IPS-15b (cell line): Measurements from ENCODE around the gene CLIP3.

ENCODE experiments used
- H3K27me3 ChIP-seq: one replicate; pipeline ENCODE4 v1.6.1; 2013; ENCODE audit warnings: low read length; ENCODE audit not compliant: control insufficient read depth, insufficient read depth
- H3K36me3 ChIP-seq: one replicate; pipeline ENCODE4 v1.6.1; 2013; ENCODE audit warnings: low read length; ENCODE audit not compliant: control insufficient read depth, insufficient read depth
- H3K4me1 ChIP-seq: one replicate; pipeline ENCODE4 v1.6.1; 2013; ENCODE audit warnings: mild to moderate bottlenecking, low read length; ENCODE audit not compliant: control insufficient read depth, insufficient read depth
- H3K4me3 ChIP-seq: one replicate; pipeline ENCODE4 v1.5.1; 2013; ENCODE audit warnings: low read depth, low read length
- H3K9ac ChIP-seq: one replicate; pipeline ENCODE4 v1.6.1; 2013; ENCODE audit warnings: low read depth, mild to moderate bottlenecking, low read length
- H3K9me3 ChIP-seq: one replicate; pipeline ENCODE4 v1.6.1; 2013; ENCODE audit warnings: mild to moderate bottlenecking, low read length; ENCODE audit not compliant: control insufficient read depth, insufficient read depth

CLIP3 gene

GRCh38 chr19:36014012-36014924 is 18.4 kb downstream of the CLIP3 start, which contains the start of gene ALKBH6:
Gene ALKBH6 (minus strand): TSS chr19:36014213. CDS start chr19:36013397, 816 bp downstream.
- Histone ChIP-seq H3K4me3 (peak within 1 kb of the TSS; percentile 96), H3K27me3 (no peaks in the 10 kb centered on the region), H3K9me3 (no peaks in the 10 kb centered on the region), H3K9ac (peak within 1 kb of the TSS; percentile 89), H3K4me1 (peaks cover 5% of the 10 kb centered on the region), H3K36me3 (peaks cover 3% of the 10 kb centered on the region)

GRCh38 chr19:36013280-36014011 is 19.2 kb downstream of the CLIP3 start:
- H3K4me1 ChIP-seq: peaks cover 5% of the 10 kb centered on the region
- H3K9ac ChIP-seq: peak overlapping the region; percentile 89
- no peaks in the 10 kb centered on the region for H3K27me3 ChIP-seq
- H3K9me3 ChIP-seq: no peaks in the 10 kb centered on the region
- peaks cover 3% of the 10 kb centered on the region for H3K36me3 ChIP-seq
- H3K4me3 ChIP-seq: peak overlapping the region; percentile 96

GRCh38 chr19:36010402-36010801 is 22.3 kb downstream of the CLIP3 start:
- Histone ChIP-seq H3K4me1 (peaks cover 5% of the 10 kb centered on the region), H3K27me3 (no peaks in the 10 kb centered on the region), H3K9ac (no peak overlapping the region), H3K9me3 (no peaks in the 10 kb centered on the region), H3K4me3 (no peak overlapping the region), H3K36me3 (no peaks in the 10 kb centered on the region)

- Histone ChIP-seq H3K9me3 (no peaks in the 10 kb centered on the region), H3K36me3 (no peaks in the 10 kb centered on the region), H3K4me1 (peaks cover 2% of the 10 kb centered on the region), H3K27me3 (no peaks in the 10 kb centered on the region), H3K9ac (peak overlapping the region; percentile 32), H3K4me3 (peak overlapping the region; percentile 54)
Observed at GRCh38 chr19:36009633-36010379, 22.9 kb downstream of the CLIP3 start.

- H3K4me1 ChIP-seq: no peaks in the 10 kb centered on the region
- H3K9me3 ChIP-seq: no peaks in the 10 kb centered on the region
- peak overlapping the region; percentile 32 for H3K9ac ChIP-seq
- peaks cover 3% of the 10 kb centered on the region for H3K36me3 ChIP-seq
- peak overlapping the region; percentile 54 for H3K4me3 ChIP-seq
- no peaks in the 10 kb centered on the region for H3K27me3 ChIP-seq
Observed at GRCh38 chr19:36009220-36009619, 23.5 kb downstream of the CLIP3 start.

GRCh38 chr19:36008336-36008978 is 24.2 kb downstream of the CLIP3 start, which contains the start of gene SYNE4:
Gene SYNE4 (minus strand): TSS chr19:36008813. CDS start chr19:36008681, 132 bp downstream.
- H3K27me3 ChIP-seq: no peaks in the 10 kb centered on the region
- peak within 1 kb of the TSS; percentile 54 for H3K4me3 ChIP-seq
- peaks cover 3% of the 10 kb centered on the region for H3K36me3 ChIP-seq
- no peaks in the 10 kb centered on the region for H3K9me3 ChIP-seq
- H3K4me1 ChIP-seq: no peaks in the 10 kb centered on the region
- peak within 1 kb of the TSS; percentile 79 for H3K9ac ChIP-seq

- no peak overlapping the region for H3K9ac ChIP-seq
- no peak overlapping the region for H3K4me3 ChIP-seq
- H3K36me3 ChIP-seq: peaks cover 3% of the 10 kb centered on the region
- H3K4me1 ChIP-seq: no peaks in the 10 kb centered on the region
- H3K9me3 ChIP-seq: no peaks in the 10 kb centered on the region
- no peaks in the 10 kb centered on the region for H3K27me3 ChIP-seq
Observed at GRCh38 chr19:36006955-36007354, 25.7 kb downstream of the CLIP3 start.

- Histone ChIP-seq H3K27me3 (no peaks in the 10 kb centered on the region), H3K4me3 (no peak overlapping the region), H3K36me3 (peaks cover 3% of the 10 kb centered on the region), H3K9ac (no peak overlapping the region), H3K4me1 (no peaks in the 10 kb centered on the region), H3K9me3 (no peaks in the 10 kb centered on the region)
Observed at GRCh38 chr19:36003284-36003683, 29.4 kb downstream of the CLIP3 start.

- Histone ChIP-seq H3K36me3 (peaks cover 3% of the 10 kb centered on the region), H3K9me3 (no peaks in the 10 kb centered on the region)
Observed at GRCh38 chr19:36001605-36002004, 31.1 kb downstream of the CLIP3 start.

GRCh38 chr19:35996777-35997176 is 35.9 kb downstream of the CLIP3 start:
- Histone ChIP-seq H3K27me3 (no peaks in the 10 kb centered on the region), H3K9me3 (no peaks in the 10 kb centered on the region), H3K4me3 (no peak overlapping the region), H3K4me1 (no peaks in the 10 kb centered on the region), H3K36me3 (no peaks in the 10 kb centered on the region), H3K9ac (no peak overlapping the region)

More at GRCh38 chr19:36001605-36002004, 31.1 kb downstream of the CLIP3 start:
- Histone ChIP-seq H3K9ac (no peak overlapping the region), H3K4me3 (no peak overlapping the region), H3K4me1 (no peaks in the 10 kb centered on the region), H3K27me3 (no peaks in the 10 kb centered on the region)
